H9 (cell line): ENCODE measurements around the gene OR10G2. TPM values are rescaled to one million over a fixed set of nuclear protein-coding genes. Genes with fewer than 3 reads are reported as not detected.

ENCODE experiments used
- DNase-seq: peaks from one replicate; pipeline ENCODE4 v3.0.0-alpha.2; 2017
- H2AFZ ChIP-seq: one replicate; pipeline ENCODE4 v1.6.1; 2013; ENCODE audit warnings: mild to moderate bottlenecking, low read length, control low read depth, moderate library complexity
- H2AK5ac ChIP-seq: 2 replicates; pipeline ENCODE4 v1.6.1; 2013; ENCODE audit warnings: low read length, control low read depth, mixed read lengths; ENCODE audit not compliant: insufficient read length
- H2BK120ac ChIP-seq: one replicate; pipeline ENCODE4 v1.6.1; 2013; ENCODE audit warnings: low read depth, mild to moderate bottlenecking, low read length, control low read depth, inconsistent platforms; ENCODE audit not compliant: poor library complexity, severe bottlenecking
- H2BK12ac ChIP-seq: 2 replicates; pipeline ENCODE4 v1.6.1; 2013; ENCODE audit warnings: low read length, control low read depth, mixed read lengths, low read depth; ENCODE audit not compliant: insufficient read length
- H2BK15ac ChIP-seq: 2 replicates; pipeline ENCODE4 v1.6.1; 2013; ENCODE audit warnings: low read depth, low read length, control low read depth
- H2BK20ac ChIP-seq: one replicate; pipeline ENCODE4 v1.6.1; 2013; ENCODE audit warnings: low read depth, mild to moderate bottlenecking, low read length, control low read depth, inconsistent platforms; ENCODE audit not compliant: poor library complexity, severe bottlenecking
- H2BK5ac ChIP-seq: 2 replicates; pipeline ENCODE4 v1.6.1; 2013; ENCODE audit warnings: low read length, control low read depth, mixed read lengths; ENCODE audit not compliant: insufficient read length
- H3K14ac ChIP-seq: 2 replicates; pipeline ENCODE4 v1.6.1; 2013; ENCODE audit warnings: low read length, control low read depth; ENCODE audit not compliant: insufficient read depth
- H3K18ac ChIP-seq: 2 replicates; pipeline ENCODE4 v1.6.1; 2013; ENCODE audit warnings: low read depth, mild to moderate bottlenecking, mixed read lengths, low read length, control low read depth; ENCODE audit not compliant: insufficient read length
- H3K23ac ChIP-seq: 2 replicates; pipeline ENCODE4 v1.6.1; 2013; ENCODE audit warnings: low read length, control low read depth, mixed read lengths, low read depth; ENCODE audit not compliant: insufficient read length
- H3K23me2 ChIP-seq: 2 replicates; pipeline ENCODE4 v1.6.1; 2013; ENCODE audit warnings: low read depth, mild to moderate bottlenecking, mixed read lengths, low read length, control low read depth; ENCODE audit not compliant: insufficient read length, poor library complexity, severe bottlenecking
- H3K27ac ChIP-seq: 2 replicates; pipeline ENCODE4 v1.5.1; 2013; ENCODE audit warnings: low read length, control low read depth, mixed read lengths, low read depth; ENCODE audit not compliant: insufficient read length
- H3K27me3 ChIP-seq: 2 replicates; pipeline ENCODE4 v1.6.1; 2013; ENCODE audit warnings: low read length, control low read depth, inconsistent platforms; ENCODE audit not compliant: insufficient read depth
- H3K4ac ChIP-seq: 2 replicates; pipeline ENCODE4 v1.6.1; 2013; ENCODE audit warnings: low read depth, mild to moderate bottlenecking, control low read depth, inconsistent platforms, low read length, moderate library complexity
- H3K4me1 ChIP-seq: 2 replicates; pipeline ENCODE4 v1.6.1; 2013; ENCODE audit warnings: low read length, control low read depth, inconsistent platforms; ENCODE audit not compliant: insufficient read depth
- H3K4me2 ChIP-seq: 2 replicates; pipeline ENCODE4 v1.6.1; 2013; ENCODE audit warnings: low read length, control low read depth, mixed read lengths; ENCODE audit not compliant: insufficient read length, insufficient read depth
- H3K56ac ChIP-seq: 2 replicates; pipeline ENCODE4 v1.6.1; 2013; ENCODE audit warnings: low read depth, mild to moderate bottlenecking, mixed read lengths, low read length, control low read depth; ENCODE audit not compliant: insufficient read length
- H3K79me1 ChIP-seq: 2 replicates; pipeline ENCODE4 v1.6.1; 2013; ENCODE audit warnings: low read depth, mild to moderate bottlenecking, moderate library complexity, low read length, control low read depth, inconsistent platforms; ENCODE audit not compliant: insufficient read depth, poor library complexity, severe bottlenecking
- H3K79me2 ChIP-seq: 2 replicates; pipeline ENCODE4 v1.6.1; 2013; ENCODE audit warnings: low read length, control low read depth, inconsistent platforms; ENCODE audit not compliant: insufficient read depth
- H3K9ac ChIP-seq: 2 replicates; pipeline ENCODE4 v1.6.1; 2013; ENCODE audit warnings: low read length, control low read depth, mixed read lengths; ENCODE audit not compliant: insufficient read length; ENCODE audit errors: extremely low read depth
- H3K9me3 ChIP-seq: one replicate; pipeline ENCODE4 v1.6.1; 2013; ENCODE audit warnings: low read depth, low read length, inconsistent platforms; ENCODE audit not compliant: control insufficient read depth
- H3T11ph ChIP-seq: one replicate; pipeline ENCODE4 v1.6.1; 2013; ENCODE audit warnings: mild to moderate bottlenecking, low read length, control low read depth, inconsistent platforms
- H4K20me1 ChIP-seq: one replicate; pipeline ENCODE4 v1.6.1; 2013; ENCODE audit not compliant: control insufficient read depth, insufficient read length, insufficient read depth
- H4K5ac ChIP-seq: 2 replicates; pipeline ENCODE4 v1.6.1; 2013; ENCODE audit warnings: low read depth, mild to moderate bottlenecking, mixed read lengths, low read length, control low read depth; ENCODE audit not compliant: insufficient read length
- H4K8ac ChIP-seq: replicated peaks from 2 replicates; pipeline ENCODE4 v1.6.1; 2013; ENCODE audit warnings: low read length, control low read depth, mixed read lengths, low read depth; ENCODE audit not compliant: insufficient read length
- H4K91ac ChIP-seq: 2 replicates; pipeline ENCODE4 v1.6.1; 2013; ENCODE audit warnings: low read depth, mild to moderate bottlenecking, moderate library complexity, mixed read lengths, low read length, control low read depth; ENCODE audit not compliant: insufficient read length
- H3K27ac Mint-ChIP-seq, 3 experiments: 2 replicates in 2 of 3; 3 replicates in 1 of 3; pipeline ENCODE4 v1.8.0; 2020 to 2021; ENCODE audit warnings: mixed read lengths in 3 of 3, mild to moderate bottlenecking in 1 of 3, moderate library complexity in 1 of 3
- H3K27me3 Mint-ChIP-seq: 2 replicates; pipeline ENCODE4 v1.8.0; 2021; ENCODE audit warnings: low read depth, mild to moderate bottlenecking, moderate library complexity, mixed read lengths
- H3K36me3 Mint-ChIP-seq, 3 experiments: 2 replicates in 2 of 3; 3 replicates in 1 of 3; pipeline ENCODE4 v1.8.0; 2020 to 2021; ENCODE audit warnings: low read depth in 3 of 3, mixed read lengths in 3 of 3; ENCODE audit not compliant: insufficient read depth in 1 of 3
- H3K4me1 Mint-ChIP-seq, 2 experiments: 2 replicates each; pipeline ENCODE4 v1.8.0; 2020; ENCODE audit warnings: mixed read lengths in 2 of 2
- H3K4me3 Mint-ChIP-seq, 2 experiments: 2 replicates in 1 of 2; 3 replicates in 1 of 2; pipeline ENCODE4 v1.8.0; 2020 to 2021; ENCODE audit warnings: mild to moderate bottlenecking in 2 of 2, mixed read lengths in 2 of 2, moderate library complexity in 1 of 2
- H3K9me3 Mint-ChIP-seq, 2 experiments: 2 replicates in 1 of 2; 3 replicates in 1 of 2; pipeline ENCODE4 v1.8.0; 2020; ENCODE audit warnings: mild to moderate bottlenecking in 2 of 2, mixed read lengths in 2 of 2, moderate library complexity in 1 of 2
- WGBS: extraction: QIAGEN DNeasy Blood & Tissue Kit; methylation state at CpG from one replicate; pipeline ENCODE4 v1.1.7; 2013; ENCODE audit warnings: missing lambda C conversion rate, low lambda C conversion rate, mixed read lengths; ENCODE audit not compliant: insufficient read length; ENCODE audit errors: extremely low coverage; 5-methylcytosine and 5-hydroxymethylcytosine counted together
- long read RNA-seq: library from polyadenylated mRNA; unstranded; transcript quantifications from one replicate; pipeline ENCODE4 v2.0.0, GENCODE V29; 2020
- total RNA-seq: library from RNA; stranded (reverse); gene quantifications from 2 replicates; pipeline ENCODE4 v1.2.1, GENCODE V29; 2021
- TF ChIP-seq, protein P1 (sequence below): fragments of 200-600 bp; sonication (generic); conservative IDR thresholded peaks from 3 replicates; pipeline ENCODE4 v1.8.0; 2021; ENCODE audit warnings: antibody characterized with exemption, mild to moderate bottlenecking

OR10G2 gene, protein sequence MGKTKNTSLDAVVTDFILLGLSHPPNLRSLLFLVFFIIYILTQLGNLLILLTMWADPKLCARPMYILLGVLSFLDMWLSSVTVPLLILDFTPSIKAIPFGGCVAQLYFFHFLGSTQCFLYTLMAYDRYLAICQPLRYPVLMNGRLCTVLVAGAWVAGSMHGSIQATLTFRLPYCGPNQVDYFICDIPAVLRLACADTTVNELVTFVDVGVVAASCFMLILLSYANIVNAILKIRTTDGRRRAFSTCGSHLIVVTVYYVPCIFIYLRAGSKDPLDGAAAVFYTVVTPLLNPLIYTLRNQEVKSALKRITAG
- total RNA-seq = not detected in 2 replicates
- long read RNA-seq = 0 reads

DNA sequence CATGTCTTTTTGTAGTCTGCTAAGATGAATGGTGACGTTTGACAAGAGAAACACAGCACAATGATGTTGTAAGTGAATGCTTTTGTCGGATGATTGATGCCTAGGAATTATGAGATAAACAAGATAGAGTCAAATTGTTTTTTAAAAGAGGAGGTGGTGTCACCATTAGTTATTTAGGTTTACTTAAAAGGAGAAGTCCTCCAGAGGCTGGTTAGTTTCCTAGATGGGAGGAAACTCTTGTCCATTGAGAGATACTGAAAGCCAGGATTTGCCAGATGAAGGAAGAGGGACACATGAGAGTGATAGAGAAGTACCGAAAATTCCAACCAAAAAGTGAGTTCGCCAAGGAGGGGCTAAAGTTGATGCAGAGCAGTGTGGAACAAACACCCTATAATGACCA lies at the start of gene OR10G2:
Gene OR10G2, minus strand, starts transcription at position 101 of the 400 bp plus-strand sequence. Its CDS starts 98 bp downstream, at position 3.
- Histone ChIP-seq H3K18ac (no peak within 1 kb of the TSS), H2BK15ac (no peak within 1 kb of the TSS), H2BK12ac (no peak within 1 kb of the TSS), H3K9me3 (no peaks in the 10 kb centered on the region), H3K14ac (no peak within 1 kb of the TSS), H3K9ac (no peak within 1 kb of the TSS), H3K27ac (no peak within 1 kb of the TSS), H3K79me2 (no peaks in the 10 kb centered on the region), H3K79me1 (no peaks in the 10 kb centered on the region), H3K4me1 (no peaks in the 10 kb centered on the region), H2BK120ac (no peak within 1 kb of the TSS), H3T11ph (no peak within 1 kb of the TSS), H3K4ac (no peak within 1 kb of the TSS), H2AFZ (no peak within 1 kb of the TSS), H2AK5ac (no peak within 1 kb of the TSS), H3K23me2 (no peaks in the 10 kb centered on the region), H2BK5ac (no peak within 1 kb of the TSS), H4K8ac (no peak within 1 kb of the TSS), H3K4me2 (no peak within 1 kb of the TSS), H2BK20ac (no peak within 1 kb of the TSS), H4K91ac (no peak within 1 kb of the TSS), H3K23ac (no peak within 1 kb of the TSS), H4K5ac (no peak within 1 kb of the TSS), H3K56ac (no peak within 1 kb of the TSS), H3K27me3 (no peaks in the 10 kb centered on the region), H4K20me1 (no peaks in the 10 kb centered on the region)
- no peak for DNase-seq
- Mint-ChIP-seq H3K4me3 (no peak within 1 kb of the TSS), H3K9me3 (no peaks in the 10 kb centered on the region), H3K4me1 (no peaks in the 10 kb centered on the region), H3K27ac (no peak within 1 kb of the TSS), H3K36me3 (no peaks in the 10 kb centered on the region), H3K27me3 (no peaks in the 10 kb centered on the region; the same call in 1 of the 2 replicates)
- WGBS = no CpG with 5 or more reads among the region's 4 CpGs
- TF ChIP-seq, protein P1, sequence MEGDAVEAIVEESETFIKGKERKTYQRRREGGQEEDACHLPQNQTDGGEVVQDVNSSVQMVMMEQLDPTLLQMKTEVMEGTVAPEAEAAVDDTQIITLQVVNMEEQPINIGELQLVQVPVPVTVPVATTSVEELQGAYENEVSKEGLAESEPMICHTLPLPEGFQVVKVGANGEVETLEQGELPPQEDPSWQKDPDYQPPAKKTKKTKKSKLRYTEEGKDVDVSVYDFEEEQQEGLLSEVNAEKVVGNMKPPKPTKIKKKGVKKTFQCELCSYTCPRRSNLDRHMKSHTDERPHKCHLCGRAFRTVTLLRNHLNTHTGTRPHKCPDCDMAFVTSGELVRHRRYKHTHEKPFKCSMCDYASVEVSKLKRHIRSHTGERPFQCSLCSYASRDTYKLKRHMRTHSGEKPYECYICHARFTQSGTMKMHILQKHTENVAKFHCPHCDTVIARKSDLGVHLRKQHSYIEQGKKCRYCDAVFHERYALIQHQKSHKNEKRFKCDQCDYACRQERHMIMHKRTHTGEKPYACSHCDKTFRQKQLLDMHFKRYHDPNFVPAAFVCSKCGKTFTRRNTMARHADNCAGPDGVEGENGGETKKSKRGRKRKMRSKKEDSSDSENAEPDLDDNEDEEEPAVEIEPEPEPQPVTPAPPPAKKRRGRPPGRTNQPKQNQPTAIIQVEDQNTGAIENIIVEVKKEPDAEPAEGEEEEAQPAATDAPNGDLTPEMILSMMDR = no peak
